PC-3 (cell line): ENCODE data around the gene UBAP1L. TPM values are rescaled to one million over a fixed set of nuclear protein-coding genes. Genes with fewer than 3 reads are reported as not detected.

Experiments
- ATAC-seq: fragments of 200-7000 bp; cut with Tn5 transposase; 2 replicates; pipeline ENCODE4 v1.9.1; 2020; ENCODE audit warnings: mild to moderate bottlenecking, moderate library complexity
- BruUV-seq: library from RNA; stranded (reverse); fragments of 400-500 nt; replicated peaks from 2 replicates; lab custom pipeline; 2021; lab: Mats Ljungman, UMichigan
- CTCF ChIA-PET: fragments of 300-600 bp; sonication (Branson Sonifier 250); formaldehyde crosslinking; loops from one replicate; lab custom pipeline; 2022; ENCODE audit warnings: antibody characterized with exemption; lab: Charles Lee
- POLR2A ChIA-PET: fragments of 300-600 bp; sonication (Branson Sonifier 250); formaldehyde crosslinking; loops from one replicate; lab custom pipeline; 2022; ENCODE audit warnings: antibody characterized with exemption; ENCODE audit not compliant: unreplicated experiment; lab: Charles Lee
- DNase-seq: peaks from one replicate; pipeline ENCODE4 v3.0.0-alpha.2; 2015
- H2AFZ ChIP-seq: fragments of 300-600 bp; sonication (generic); 2 replicates; pipeline ENCODE4 v1.6.0; 2016; ENCODE audit warnings: antibody characterized with exemption, low read length
- H3F3A ChIP-seq: fragments of 300-600 bp; sonication (generic); one replicate; pipeline ENCODE4 v1.6.0; 2017; ENCODE audit warnings: antibody characterized with exemption, low read length, control low read depth, mild to moderate bottlenecking; ENCODE audit not compliant: unreplicated experiment
- H3K27ac ChIP-seq: fragments of 300-600 bp; sonication (generic); 2 replicates; pipeline ENCODE4 v1.5.1; 2016; ENCODE audit warnings: mild to moderate bottlenecking, low read length
- H3K27me3 ChIP-seq: fragments of 300-600 bp; sonication (generic); 2 replicates; pipeline ENCODE4 v1.6.1; 2016; ENCODE audit warnings: low read length, mixed read lengths
- H3K36me3 ChIP-seq: fragments of 300-600 bp; sonication (generic); 2 replicates; pipeline ENCODE4 v1.6.1; 2016; ENCODE audit warnings: low read depth, mixed run types, low read length, mixed read lengths
- H3K4me1 ChIP-seq: fragments of 300-600 bp; sonication (generic); 2 replicates; pipeline ENCODE4 v1.5.1; 2016; ENCODE audit warnings: low read length; ENCODE audit not compliant: insufficient read depth
- H3K4me2 ChIP-seq: fragments of 300-600 bp; sonication (generic); 2 replicates; pipeline ENCODE4 v1.6.0; 2016; ENCODE audit warnings: low read length
- H3K4me3 ChIP-seq: fragments of 300-600 bp; sonication (generic); 2 replicates; pipeline ENCODE4 v1.5.1; 2016; ENCODE audit warnings: mild to moderate bottlenecking, low read length, mixed read lengths
- H3K79me2 ChIP-seq: fragments of 300-600 bp; sonication (generic); 2 replicates; pipeline ENCODE4 v1.6.1; 2017; ENCODE audit warnings: low read length, mixed read lengths
- H3K9ac ChIP-seq: fragments of 300-600 bp; sonication (generic); 2 replicates; pipeline ENCODE4 v1.6.0; 2016; ENCODE audit warnings: mild to moderate bottlenecking, low read length
- H3K9me2 ChIP-seq: fragments of 300-600 bp; sonication (generic); replicated peaks from 2 replicates; pipeline ENCODE4 v1.6.1; 2016; ENCODE audit warnings: mixed run types, low read length, mixed read lengths
- H3K9me3 ChIP-seq: fragments of 300-600 bp; sonication (generic); 2 replicates; pipeline ENCODE4 v1.6.1; 2016; ENCODE audit warnings: low read length, mixed read lengths
- H4K20me1 ChIP-seq: fragments of 300-600 bp; sonication (generic); 2 replicates; pipeline ENCODE4 v1.6.1; 2016; ENCODE audit warnings: low read length, mixed read lengths
- CTCF ChIP-seq: fragments of 300-600 bp; sonication (generic); conservative IDR thresholded peaks from 2 replicates; pipeline ENCODE4 v1.5.1; 2017; ENCODE audit warnings: antibody characterized with exemption, low read depth, mild to moderate bottlenecking, low read length
- EZH2 ChIP-seq: fragments of 300-600 bp; sonication (generic); IDR thresholded peaks from one replicate; pipeline ENCODE4 v1.6.1; 2017; ENCODE audit warnings: antibody characterized with exemption, mild to moderate bottlenecking, low read length; ENCODE audit not compliant: unreplicated experiment
- EZH2phosphoT487 ChIP-seq: fragments of 300-600 bp; sonication (generic); IDR thresholded peaks from 2 replicates; pipeline ENCODE4 v1.6.1; 2018; ENCODE audit warnings: mild to moderate bottlenecking, antibody characterized with exemption, low read length, borderline replicate concordance
- intact Hi-C: fragments of 100-400 bp; cut with micrococcal nuclease; formaldehyde crosslinking; loops from 2 replicates; pipeline ENCODE4 v1.9.0; 2023
- total RNA-seq: library from RNA; depleted of rRNA; stranded (reverse); fragments of >200 nt; gene quantifications from 2 replicates; pipeline ENCODE4 v1.2.3, GENCODE V29; 2014

UBAP1L gene
- total RNA-seq, 1 experiment from 2014 or later = 3.4 TPM

DNA sequence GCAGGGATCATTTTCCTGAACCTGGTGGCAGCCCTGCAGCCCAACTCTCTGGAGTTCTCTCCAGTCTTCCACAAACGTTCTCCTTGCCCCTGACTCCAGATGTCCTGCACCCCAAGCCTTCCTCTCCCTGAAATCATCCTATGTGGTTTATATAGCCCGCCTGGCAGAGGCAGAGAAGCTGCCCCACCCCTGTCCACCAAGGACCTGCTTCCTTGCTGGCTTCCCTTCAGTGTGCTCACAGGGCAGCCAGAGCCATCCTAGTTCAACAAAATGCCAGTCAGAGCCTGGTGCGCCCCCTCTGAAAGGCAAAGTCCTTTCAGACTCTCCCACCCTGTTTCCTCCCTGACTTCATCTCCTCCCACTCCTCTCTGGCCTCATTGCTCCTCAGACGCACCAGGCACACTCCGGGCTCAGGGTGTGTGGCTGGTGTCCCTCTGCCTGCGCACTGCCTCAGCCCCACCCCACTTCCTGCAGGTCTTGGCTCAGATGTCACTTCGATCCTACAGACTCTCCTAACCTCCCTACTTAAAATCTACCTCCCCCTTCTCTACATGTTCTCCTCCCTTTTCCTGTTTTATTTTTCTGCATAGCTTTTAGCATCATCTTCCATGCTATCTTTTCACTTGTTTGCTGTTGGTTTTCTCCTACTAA lies 32.6 kb downstream of the UBAP1L start:
- intact Hi-C loops = no loop called here
- ChIA-PET CTCF (no interaction called here), POLR2A (no interaction called here)
- Histone ChIP-seq H4K20me1 (no peaks in the 10 kb centered on the region), H2AFZ (peak overlapping the region; percentile 33; the same call in 1 of the 2 replicates), H3K27ac (no peak overlapping the region), H3K9me3 (no peaks in the 10 kb centered on the region), H3K4me1 (no peaks in the 10 kb centered on the region), H3K4me2 (peak overlapping the region; percentile 35), H3K36me3 (no peaks in the 10 kb centered on the region), H3K9me2 (no peaks in the 10 kb centered on the region), H3K4me3 (no peak overlapping the region), H3K9ac (no peak overlapping the region), H3K27me3 (no peaks in the 10 kb centered on the region), H3F3A (no peaks in the 10 kb centered on the region), H3K79me2 (no peaks in the 10 kb centered on the region)
- BruUV-seq = no TSS peak
- no peak for TF ChIP-seq CTCF
- peak; percentile 73 for ATAC-seq
- peak; percentile 5 for DNase-seq

DNA sequence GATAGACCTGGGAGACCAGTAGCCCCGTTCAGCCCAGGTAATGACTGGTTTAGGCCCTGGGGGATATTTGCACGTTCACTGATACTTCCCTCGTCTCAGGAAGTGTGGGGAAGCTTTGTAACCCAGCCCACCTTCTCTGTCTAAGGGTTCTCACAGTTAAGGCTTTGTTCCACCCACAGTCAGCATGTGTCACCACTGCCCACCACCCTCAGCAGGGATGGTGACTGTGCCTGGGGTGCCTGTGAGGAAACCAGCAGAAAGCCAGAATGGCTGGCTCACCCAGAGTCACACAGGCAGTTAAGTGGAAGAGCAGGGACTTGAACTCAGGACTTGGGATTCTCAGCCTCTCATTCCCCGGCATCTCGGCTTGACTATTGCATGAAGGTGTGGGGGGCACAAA lies 33.2 kb downstream of the UBAP1L start:
- no peaks in the 10 kb centered on the region for H3F3A ChIP-seq
- H3K9me2 ChIP-seq = no peaks in the 10 kb centered on the region
- H3K4me3 ChIP-seq = no peak overlapping the region
- intact Hi-C loops = no loop called here
- ChIA-PET CTCF (no interaction called here), POLR2A (no interaction called here)
- ATAC-seq = no peak
- H3K9me3 ChIP-seq = no peaks in the 10 kb centered on the region
- H3K79me2 ChIP-seq = no peaks in the 10 kb centered on the region
- peak; percentile 17 for DNase-seq
- H4K20me1 ChIP-seq = no peaks in the 10 kb centered on the region
- BruUV-seq = no TSS peak
- H3K27ac ChIP-seq = no peak overlapping the region
- TF ChIP-seq EZH2 (no peak), CTCF (no peak), EZH2phosphoT487 (no peak)
- no peaks in the 10 kb centered on the region for H3K27me3 ChIP-seq
- no peaks in the 10 kb centered on the region for H3K36me3 ChIP-seq
- H3K4me1 ChIP-seq = no peaks in the 10 kb centered on the region
- H3K4me2 ChIP-seq = no peak overlapping the region
- H3K9ac ChIP-seq = no peak overlapping the region
- H2AFZ ChIP-seq = no peak overlapping the region

- H3K9me3 ChIP-seq = no peaks in the 10 kb centered on the region
- CTCF ChIA-PET = no interaction called here
- no peak overlapping the region for H3K4me2 ChIP-seq
- no peak overlapping the region for H3K27ac ChIP-seq
- H3K9ac ChIP-seq = no peak overlapping the region
- H3K79me2 ChIP-seq = no peaks in the 10 kb centered on the region
- no peaks in the 10 kb centered on the region for H3F3A ChIP-seq
- no peaks in the 10 kb centered on the region for H4K20me1 ChIP-seq
- POLR2A ChIA-PET = no interaction called here
- no TSS peak for BruUV-seq
- TF ChIP-seq CTCF (no peak), EZH2phosphoT487 (no peak), EZH2 (no peak)
- no peak overlapping the region for H3K4me3 ChIP-seq
- DNase-seq (no peak), ATAC-seq (no peak)
- no peaks in the 10 kb centered on the region for H3K9me2 ChIP-seq
- intact Hi-C loops = no loop called here
- H3K27me3 ChIP-seq = no peaks in the 10 kb centered on the region
- H2AFZ ChIP-seq = no peak overlapping the region
- no peaks in the 10 kb centered on the region for H3K4me1 ChIP-seq
- no peaks in the 10 kb centered on the region for H3K36me3 ChIP-seq
Observed at GRCh38 chr15:65081270-65081669, 33.7 kb downstream of the UBAP1L start.
